K562 (cell line): ENCODE data around the gene RNF207. TPM values are rescaled to one million over a fixed set of nuclear protein-coding genes. Genes with fewer than 3 reads are reported as not detected.

ENCODE experiments used
- ATAC-seq: fragments of 200-7000 bp; cut with Tn5 transposase; 3 replicates; pipeline ENCODE4 v1.9.1; 2020; ENCODE audit warnings: moderate library complexity
- BruUV-seq: library from RNA; stranded (reverse); fragments of 400-500 nt; replicated peaks from 2 replicates; lab custom pipeline; 2021; lab: Mats Ljungman, UMichigan
- CTCF ChIA-PET: fragments of 300-600 bp; formaldehyde crosslinking; extraction: SDS; loops from one replicate; lab custom pipeline; 2021; ENCODE audit warnings: low intra/inter-chr PET ratio; lab: Yijun Ruan, JAX
- POLR2A ChIA-PET: fragments of 300-600, 350-650 bp; sonication (Branson Sonifier 250); formaldehyde crosslinking; extraction: SDS; loops from one replicate; lab custom pipeline; 2021; ENCODE audit warnings: antibody characterized with exemption, inconsistent platforms; lab: Yijun Ruan, JAX
- DNase-seq, 4 experiments: peaks; one replicate each; pipeline versions ENCODE4 v3.0.0 to v3.0.0-alpha.2; 2011 to 2018; ENCODE audit warnings: low spot score in 3 of 4, mixed read lengths in 3 of 4; ENCODE audit errors: extremely low read depth in 1 of 4
- FAIRE-seq: peaks from 2 replicates; lab custom pipeline; 2011; peaks lifted over from hg19 to GRCh38; lab: Jason Lieb, UNC
- H2AFZ ChIP-seq: 2 replicates; pipeline ENCODE4 v1.6.0; 2011; ENCODE audit warnings: low read depth, low read length, control low read depth, inconsistent platforms
- H3K27ac ChIP-seq: fragments of 200-600 bp; 3 replicates; pipeline ENCODE4 v1.8.0; 2011; ENCODE audit warnings: low read depth, mild to moderate bottlenecking, control low read depth, inconsistent platforms, low read length, moderate library complexity, mixed read lengths; ENCODE audit errors: extremely low read depth
- H3K27me3 ChIP-seq, 2 experiments: fragments of 300-600 bp in 1 of 2; 2 replicates in 1 of 2; 3 replicates in 1 of 2; pipeline versions ENCODE4 v1.6.0 to v1.8.0; 2011; ENCODE audit warnings: inconsistent platforms in 2 of 2, low read length in 2 of 2, mild to moderate bottlenecking in 1 of 2, mixed read lengths in 1 of 2, moderate library complexity in 1 of 2; ENCODE audit not compliant: control insufficient read depth in 2 of 2, insufficient read depth in 2 of 2
- H3K36me3 ChIP-seq: fragments of 300-600 bp; 3 replicates; pipeline ENCODE4 v1.8.0; 2011; ENCODE audit warnings: mild to moderate bottlenecking, low read length, inconsistent platforms; ENCODE audit not compliant: control insufficient read depth, insufficient read depth
- H3K4me1 ChIP-seq, 2 experiments: fragments of 200-600 bp in 1 of 2; replicated peaks in 1 of 2; 2 replicates in 1 of 2; 3 replicates in 1 of 2; pipeline versions ENCODE4 v1.5.1 to v1.8.0; 2011; ENCODE audit warnings: inconsistent platforms in 2 of 2, low read length in 2 of 2, mild to moderate bottlenecking in 1 of 2, mixed read lengths in 1 of 2, moderate library complexity in 1 of 2; ENCODE audit not compliant: control insufficient read depth in 2 of 2, insufficient read depth in 2 of 2
- H3K4me2 ChIP-seq: 2 replicates; pipeline ENCODE4 v1.6.1; 2011; ENCODE audit warnings: low read length, control low read depth, inconsistent platforms, mixed read lengths; ENCODE audit not compliant: insufficient read depth
- H3K4me3 ChIP-seq: fragments of 200-600 bp; sonication (generic), shearing (Covaris generic); 2 replicates; pipeline ENCODE4 v1.5.1; 2016; ENCODE audit warnings: control low read depth, inconsistent platforms
- H3K79me2 ChIP-seq: fragments of 200-600 bp; 3 replicates; pipeline ENCODE4 v1.8.0; 2011; ENCODE audit warnings: low read length, inconsistent platforms; ENCODE audit not compliant: control insufficient read depth, insufficient read depth
- H3K9ac ChIP-seq, 2 experiments: 2 replicates each; pipeline versions ENCODE4 v1.6.0 to v1.6.1; 2011; ENCODE audit warnings: low read depth in 2 of 2, low read length in 2 of 2, control low read depth in 1 of 2, inconsistent platforms in 1 of 2, mild to moderate bottlenecking in 1 of 2, mixed read lengths in 1 of 2; ENCODE audit not compliant: insufficient read depth in 1 of 2
- H3K9me1 ChIP-seq: one replicate; pipeline ENCODE4 v1.6.0; 2011; ENCODE audit warnings: inconsistent platforms, mild to moderate bottlenecking, low read length, moderate library complexity; ENCODE audit not compliant: control insufficient read depth, insufficient read depth
- H3K9me3 ChIP-seq: replicated peaks from 2 replicates; pipeline ENCODE4 v1.5.1; 2011; ENCODE audit warnings: low read depth, low read length, inconsistent platforms; ENCODE audit not compliant: control insufficient read depth, insufficient read depth
- H4K20me1 ChIP-seq: replicated peaks from 2 replicates; pipeline ENCODE4 v1.6.1; 2011; ENCODE audit warnings: low read length, inconsistent platforms, mixed read lengths; ENCODE audit not compliant: control insufficient read depth, insufficient read depth
- MNT ChIP-seq, 2 experiments: fragments of 450-650 bp; conservative IDR thresholded peaks; 2 replicates each; pipeline ENCODE4 v1.6.1; 2017; ENCODE audit warnings: mild to moderate bottlenecking in 2 of 2, moderate library complexity in 2 of 2
- POLR2A ChIP-seq: fragments of 450-650 bp; conservative IDR thresholded peaks from 2 replicates; pipeline ENCODE4 v1.6.1; 2016
- SUPT5H ChIP-seq: fragments of 450-650 bp; IDR thresholded peaks from 2 replicates; pipeline ENCODE4 v1.6.1; 2016
- WGBS: fragments of 100-300 bp; shearing (Covaris generic); methylation state at CpG from one replicate; pipeline ENCODE4 v1.1.6; 2016; ENCODE audit warnings: low coverage, mixed read lengths; ENCODE audit not compliant: insufficient coverage; ENCODE audit errors: missing lambda C conversion rate; 5-methylcytosine and 5-hydroxymethylcytosine counted together
- in situ Hi-C: fragments of 300-500 bp; cut with MboI; formaldehyde crosslinking; loops from 4 replicates; pipeline ENCODE4 v1.15.0; 2018; ENCODE audit warnings: inconsistent platforms, mixed read lengths
- intact Hi-C: fragments of 100-400 bp; cut with micrococcal nuclease; formaldehyde crosslinking; loops from 2 replicates; pipeline ENCODE4 v1.14.2; 2022
- polyA plus RNA-seq, 8 experiments: library from polyadenylated mRNA; depleted of rRNA in 4 of 8; stranded (reverse) in 5 of 8; unstranded in 3 of 8; fragments of >200 nt; fragmentation: Nextera tagmentation in 2 of 8; fragmentation: Illumina TruSeq in 1 of 8; extraction: Ambion mirVana in 2 of 8; extraction: Trizol in 1 of 8; gene quantifications; 2 replicates each; pipeline versions ENCODE4 v1.2.1 to v1.2.3, GENCODE V29; 2011 to 2014; ENCODE audit warnings: inconsistent platforms in 1 of 8, missing spikeins in 1 of 8
- total RNA-seq, 7 experiments: library from RNA; depleted of rRNA in 6 of 7; stranded (reverse); fragments of >200 nt in 6 of 7; fragmentation: Illumina TruSeq in 2 of 7; extraction: Trizol in 2 of 7; gene quantifications; 2 replicates each; pipeline versions ENCODE4 v1.2.1 to v1.2.3, GENCODE V29; 2011 to 2021; ENCODE audit warnings: low replicate concordance in 1 of 7

RNF207 gene
- total and polyA plus RNA-seq, 9 of the 15 experiments (the other 6 are each of a cell fraction or from before 2014, with no cell fraction given), result 2.7 to 30.6 (median 12.9) TPM

- FAIRE-seq (no peak), DNase-seq (no peak), ATAC-seq (no peak)
- H3K36me3 ChIP-seq, result peaks cover 67% of the 10 kb centered on the region; the same call in 2 of the 3 replicates
- H3K9ac ChIP-seq, result no peak overlapping the region
- no peaks in the 10 kb centered on the region for H3K9me3 ChIP-seq
- POLR2A ChIA-PET, result interaction anchor here (0.6 to 2.5 kb wide), 6 partner anchors 14 to 228 kb away, joined by 3 to 9 read pairs (median 3); partner anchors contain the start of gene ICMT
- in situ Hi-C loops, result no loop called here
- no peaks in the 10 kb centered on the region for H3K27me3 ChIP-seq
- H3K27ac ChIP-seq, result no peak overlapping the region
- H3K4me1 ChIP-seq, result peaks cover 0 to 6% of the 10 kb centered on the region in 2 experiments; a peak in 2 of 5 replicates
- CTCF ChIA-PET, result no interaction called here
- H3K79me2 ChIP-seq, result no peaks in the 10 kb centered on the region; the same call in 2 of the 3 replicates
- no peak overlapping the region for H3K4me2 ChIP-seq
- H4K20me1 ChIP-seq, result 0 out of 2 replicates have a peak, but pooled peaks cover 7% of the 10 kb centered on the region
- TF ChIP-seq MNT (conservative IDR thresholded peaks at IDR 0.05), result no peak
- TF ChIP-seq SUPT5H, result peak; percentile 35; the same call in 1 of the 2 replicates
- TF ChIP-seq POLR2A, result peak; percentile 38; the same call in 1 of the 2 replicates
- H3K9me1 ChIP-seq, result no peaks in the 10 kb centered on the region
- no peak overlapping the region for H2AFZ ChIP-seq
- WGBS, result 94% methylated on average over 12 of the region's 12 CpGs
- no TSS peak for BruUV-seq
- intact Hi-C loops, result no loop called here
- no peak overlapping the region for H3K4me3 ChIP-seq
These were observed 15.4 kb downstream of the RNF207 start for GRCh38 chr1:6221210-6221784.
